OCI-LY1 (cell line): Measurements from ENCODE around the gene LYPD8.

Experiments
- EZH2 ChIP-seq: fragments of 200-600 bp; sonication (generic), shearing (Covaris generic); IDR thresholded peaks from 2 replicates; pipeline ENCODE4 v1.8.0; 2017; ENCODE audit warnings: borderline replicate concordance, mixed run types, mild to moderate bottlenecking, antibody characterized with exemption, low read length, moderate library complexity, mixed read lengths
- TF ChIP-seq, protein P1 (sequence below): fragments of 200-600 bp; sonication (generic), shearing (Covaris generic); IDR thresholded peaks from 2 replicates; pipeline ENCODE4 v1.5.1; 2017; ENCODE audit warnings: mild to moderate bottlenecking, antibody characterized with exemption, low read length, moderate library complexity, mixed read lengths

DNA sequence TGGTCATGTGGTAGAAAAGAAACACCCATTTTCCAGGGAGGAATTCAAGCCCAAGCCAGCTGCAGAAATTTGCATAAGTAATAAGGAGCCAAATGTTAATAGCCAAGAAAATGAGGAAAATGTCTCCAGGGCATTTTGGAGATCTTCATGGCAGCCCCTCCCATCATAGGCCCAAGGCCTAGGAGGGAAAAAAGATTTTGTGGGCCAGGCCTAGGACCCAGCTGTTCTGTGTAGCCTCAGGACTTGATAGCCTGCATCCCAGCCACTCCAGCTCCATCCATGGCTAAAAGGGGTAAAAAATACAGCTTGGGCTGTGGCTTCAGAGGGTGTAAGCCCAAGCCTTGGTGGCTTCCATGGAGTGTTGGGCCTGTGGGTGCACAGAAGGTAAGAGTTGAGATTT is 21.4 kb upstream of the LYPD8 start:
- TF ChIP-seq, protein P1, sequence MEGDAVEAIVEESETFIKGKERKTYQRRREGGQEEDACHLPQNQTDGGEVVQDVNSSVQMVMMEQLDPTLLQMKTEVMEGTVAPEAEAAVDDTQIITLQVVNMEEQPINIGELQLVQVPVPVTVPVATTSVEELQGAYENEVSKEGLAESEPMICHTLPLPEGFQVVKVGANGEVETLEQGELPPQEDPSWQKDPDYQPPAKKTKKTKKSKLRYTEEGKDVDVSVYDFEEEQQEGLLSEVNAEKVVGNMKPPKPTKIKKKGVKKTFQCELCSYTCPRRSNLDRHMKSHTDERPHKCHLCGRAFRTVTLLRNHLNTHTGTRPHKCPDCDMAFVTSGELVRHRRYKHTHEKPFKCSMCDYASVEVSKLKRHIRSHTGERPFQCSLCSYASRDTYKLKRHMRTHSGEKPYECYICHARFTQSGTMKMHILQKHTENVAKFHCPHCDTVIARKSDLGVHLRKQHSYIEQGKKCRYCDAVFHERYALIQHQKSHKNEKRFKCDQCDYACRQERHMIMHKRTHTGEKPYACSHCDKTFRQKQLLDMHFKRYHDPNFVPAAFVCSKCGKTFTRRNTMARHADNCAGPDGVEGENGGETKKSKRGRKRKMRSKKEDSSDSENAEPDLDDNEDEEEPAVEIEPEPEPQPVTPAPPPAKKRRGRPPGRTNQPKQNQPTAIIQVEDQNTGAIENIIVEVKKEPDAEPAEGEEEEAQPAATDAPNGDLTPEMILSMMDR = no peak
- TF ChIP-seq EZH2 = no peak
